HG03108 (cell line): ENCODE data around the gene ADD2.

Experiments used
- ATAC-seq: cut with Tn5 transposase; IDR thresholded peaks from one replicate; pipeline ENCODE4 v1.9.1; 2021; ENCODE audit warnings: moderate library complexity; ENCODE audit not compliant: unreplicated experiment

The ADD2 gene

GRCh38 chr2:70785137-70785911, 17.3 kb upstream of the ADD2 start:
- no peak for ATAC-seq

DNA sequence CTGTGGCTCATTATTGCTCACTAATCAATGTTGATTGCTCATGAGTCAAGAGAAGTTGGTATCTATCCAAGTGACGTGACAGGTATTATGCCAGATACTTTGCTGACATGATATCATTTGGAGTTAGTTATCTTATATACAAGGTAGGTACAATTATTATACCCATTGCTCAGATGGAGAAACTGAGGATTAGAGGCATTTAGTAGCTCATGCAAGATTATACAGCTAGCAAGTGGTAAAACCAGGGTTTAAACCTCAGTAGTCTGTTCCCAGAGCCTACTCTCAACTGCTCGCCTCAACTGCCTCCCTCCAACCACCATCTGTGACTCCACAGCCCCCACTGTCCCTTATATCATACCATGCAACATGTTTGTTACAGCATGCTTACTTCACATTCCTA, 16.3 kb upstream of the ADD2 start:
- ATAC-seq = no peak

DNA sequence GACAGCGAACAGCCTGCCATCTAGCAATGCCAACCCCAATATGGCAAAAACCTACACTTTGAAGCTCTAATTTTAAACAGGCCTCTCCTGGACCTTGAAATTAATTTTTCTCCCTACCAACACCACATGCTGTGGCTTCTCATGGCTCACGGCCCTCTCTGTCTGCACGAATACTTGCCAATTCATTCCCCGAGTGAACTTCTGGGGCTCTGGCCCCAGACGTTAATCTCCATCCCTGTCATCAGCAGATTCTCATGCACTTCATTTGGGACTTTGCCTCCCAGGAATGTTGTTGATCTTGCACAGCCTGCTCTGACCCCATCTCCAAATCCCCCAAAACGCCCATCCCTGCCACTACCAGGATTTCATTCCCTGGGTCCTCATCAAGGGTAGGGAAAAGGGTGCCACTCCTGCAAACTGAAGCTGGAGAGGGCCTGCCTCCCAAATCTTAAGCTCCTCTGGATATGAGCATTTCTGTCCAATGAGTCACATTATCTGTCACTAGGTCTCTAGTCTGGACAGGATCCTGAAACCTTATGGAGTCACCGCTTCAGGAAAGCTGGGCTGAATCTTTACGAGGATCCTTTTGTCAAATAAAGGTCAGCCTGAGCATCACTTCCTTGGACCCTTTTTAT, 12.0 kb upstream of the ADD2 start:
- no peak for ATAC-seq

GRCh38 chr2:70779491-70779890, 11.5 kb upstream of the ADD2 start:
- ATAC-seq = no peak

DNA sequence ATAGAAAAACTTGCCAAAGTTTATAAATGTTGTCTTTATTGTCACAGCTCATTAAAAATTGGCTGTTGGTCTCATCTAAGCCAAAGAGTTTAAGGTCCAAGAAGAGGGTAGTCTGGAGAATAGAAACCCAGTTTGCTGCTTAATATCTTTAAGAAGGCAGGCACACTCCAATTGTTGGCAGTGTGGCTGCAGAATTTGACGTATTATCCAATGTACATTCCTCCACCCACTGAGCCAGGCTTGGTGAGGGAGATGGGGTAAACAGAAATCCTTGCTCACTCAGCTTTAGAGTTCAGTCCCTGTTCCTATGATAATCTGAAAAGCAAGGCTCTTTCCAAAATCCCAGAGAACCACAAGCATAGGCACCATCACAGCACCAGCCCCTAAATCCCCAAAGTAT, 10.7 kb upstream of the ADD2 start:
- no peak for ATAC-seq

GRCh38 chr2:70777450-70777849, 9.4 kb upstream of the ADD2 start:
- no peak for ATAC-seq

DNA sequence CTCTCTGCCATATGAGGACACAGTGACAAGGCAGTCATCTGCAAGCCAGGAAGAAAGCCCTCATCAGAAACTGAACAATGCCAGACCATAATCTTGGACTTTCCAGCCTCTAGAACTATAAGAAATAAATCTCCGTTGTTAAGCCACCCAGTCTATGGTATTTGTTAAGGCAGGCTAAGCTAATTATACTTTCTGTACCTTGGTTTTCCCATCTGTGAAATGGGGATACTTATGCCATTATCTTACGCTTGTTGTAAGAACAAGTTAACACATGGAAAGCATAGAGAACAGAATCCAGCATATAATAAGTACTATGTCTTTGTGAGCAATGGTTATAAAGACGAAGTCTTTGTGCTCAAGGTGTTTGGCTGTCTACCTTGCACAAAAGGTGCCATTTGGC, 8.3 kb upstream of the ADD2 start:
- no peak for ATAC-seq

- ATAC-seq = no peak
Observed at GRCh38 chr2:70775141-70775540, 7.1 kb upstream of the ADD2 start.

DNA sequence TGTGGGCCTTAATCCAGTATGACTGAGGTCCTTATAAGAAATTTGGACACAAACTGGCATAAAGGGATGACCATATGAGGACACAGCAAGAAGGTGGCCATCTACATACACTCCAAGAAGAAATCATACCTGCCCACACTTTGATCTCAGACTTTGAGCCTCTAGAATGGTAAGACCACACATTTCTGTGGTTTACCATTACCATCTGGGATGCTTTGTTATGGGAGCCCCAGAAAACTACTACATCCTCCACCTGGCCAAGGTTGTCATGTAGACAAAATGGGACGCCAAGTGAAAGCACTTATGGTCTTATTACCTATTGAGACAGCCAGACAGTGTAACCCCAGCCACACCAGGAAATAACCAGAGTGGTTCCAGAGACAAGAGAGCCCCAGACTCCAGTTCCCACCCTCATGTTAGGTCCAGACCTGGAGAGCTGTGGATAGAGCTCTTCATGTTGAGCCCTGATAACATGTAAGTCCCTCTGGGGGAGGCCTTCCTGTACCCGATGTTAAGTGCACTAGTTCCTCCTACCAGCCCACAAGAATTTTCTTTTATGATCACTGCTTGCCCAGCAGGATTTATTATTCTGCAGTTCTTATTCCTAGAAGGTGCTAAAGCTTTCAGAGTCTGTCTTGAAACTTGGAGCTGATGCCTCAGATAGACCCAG, 4.6 kb upstream of the ADD2 start:
- no peak for ATAC-seq

GRCh38 chr2:70771446-70771845, 3.4 kb upstream of the ADD2 start:
- ATAC-seq = no peak

DNA sequence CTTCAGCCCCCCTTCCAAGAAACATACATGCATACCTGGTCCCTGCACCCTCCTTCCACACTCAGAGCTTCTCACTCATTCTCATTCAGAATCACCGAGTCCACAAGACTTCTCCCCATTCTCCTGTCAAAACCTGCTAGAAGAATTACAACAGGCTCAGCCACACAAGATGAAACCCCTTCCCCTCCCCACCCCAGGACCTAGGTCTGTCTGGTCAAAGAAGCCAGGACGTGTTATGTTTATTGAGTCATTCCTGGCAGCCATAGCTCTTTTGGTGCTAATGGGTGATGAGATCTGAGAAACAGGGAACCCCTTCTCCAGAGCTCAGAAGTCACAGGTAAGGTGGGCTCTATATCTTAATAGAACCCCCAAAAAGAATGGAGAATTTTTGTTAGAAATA, 1.4 kb upstream of the ADD2 start:
- no peak for ATAC-seq

GRCh38 chr2:70768590-70769085, 638 bp upstream of the ADD2 start:
- no peak for ATAC-seq

GRCh38 chr2:70767079-70767698, 811 bp downstream of the ADD2 start:
- ATAC-seq = no peak

- no peak for ATAC-seq
Observed at GRCh38 chr2:70766357-70767078, 1.5 kb downstream of the ADD2 start.

DNA sequence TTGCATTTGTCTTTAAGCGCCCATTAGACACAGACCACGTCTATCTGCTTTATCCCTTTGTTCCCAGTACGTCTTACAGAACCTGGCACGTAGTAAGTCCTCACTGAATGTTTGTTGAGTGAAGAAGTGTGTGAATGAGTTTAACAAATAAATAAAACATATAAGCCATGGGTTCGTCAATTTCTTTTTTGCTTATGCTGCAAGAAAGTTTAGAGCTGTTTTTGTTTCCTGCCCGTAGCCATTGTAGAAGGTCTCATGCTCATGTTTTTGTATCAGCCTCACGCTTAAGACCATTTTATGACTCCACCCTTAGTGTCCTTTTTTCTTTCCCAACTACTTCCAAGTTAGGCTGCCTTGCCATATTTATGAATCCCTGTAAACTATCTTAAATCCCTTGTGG, 2.5 kb downstream of the ADD2 start:
- ATAC-seq = no peak

DNA sequence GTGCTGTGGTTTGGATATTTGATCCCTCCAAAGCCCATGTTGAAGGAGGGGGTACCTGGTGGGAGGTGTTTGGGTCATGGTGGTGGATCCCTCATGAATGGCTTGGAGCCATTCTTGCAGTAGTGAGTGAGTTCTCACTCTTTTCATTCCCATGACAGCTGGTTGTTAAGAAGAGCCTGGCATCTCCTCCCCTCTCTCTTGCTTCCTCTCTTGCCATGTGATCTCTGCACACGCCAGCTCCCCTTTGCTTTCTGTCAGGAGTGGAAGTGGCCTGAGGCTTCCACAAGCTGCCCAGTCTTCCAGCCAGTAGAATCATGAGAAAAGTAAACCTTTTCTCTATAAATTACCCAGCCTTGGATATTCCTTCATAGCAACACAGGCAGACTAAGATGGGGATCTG, 8.6 kb downstream of the ADD2 start:
- ATAC-seq = no peak

GRCh38 chr2:70757966-70758365, 10.0 kb downstream of the ADD2 start:
- ATAC-seq = no peak

- ATAC-seq = no peak
Observed at GRCh38 chr2:70757360-70757759, 10.6 kb downstream of the ADD2 start.

GRCh38 chr2:70756128-70756527, 11.9 kb downstream of the ADD2 start:
- no peak for ATAC-seq

DNA sequence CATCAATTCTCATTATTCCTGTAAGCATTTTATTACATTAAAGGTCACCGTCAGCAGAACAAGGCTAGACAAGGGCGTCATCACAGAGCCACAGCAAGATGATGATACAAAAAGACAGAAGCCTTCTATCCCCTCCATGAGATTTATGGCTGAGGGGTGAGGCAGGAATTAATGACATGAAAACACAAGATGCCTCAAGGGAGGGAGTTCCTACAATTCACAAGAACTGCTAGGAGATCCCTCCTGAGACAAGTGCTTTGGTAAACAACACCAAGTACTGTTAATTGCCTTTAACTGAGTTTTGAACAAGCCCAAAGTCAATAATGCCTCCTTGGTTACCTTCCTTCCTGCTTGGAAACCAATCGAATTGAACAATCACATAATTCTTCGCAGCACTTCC, 14.1 kb downstream of the ADD2 start:
- no peak for ATAC-seq

- ATAC-seq = no peak
Observed at GRCh38 chr2:70753031-70753430, 15.0 kb downstream of the ADD2 start.
